Measurements from ENCODE around the gene PDE7B. TPM values are rescaled to one million over a fixed set of nuclear protein-coding genes. Genes with fewer than 3 reads are reported as not detected.

The PDE7B gene
- total and polyA plus RNA-seq, 2 donors (not counting 1 experiment from before 2014, with no cell fraction given), result 2.6 to 7.5 TPM

- no peak overlapping the region for H3K4me3 Mint-ChIP-seq
- DNase-seq (no peak), ATAC-seq (ENCODE audit: low read depth) (no peak)
- CTCF ChIA-PET, result no interaction called here
- no peak overlapping the region for H3K27ac ChIP-seq (ENCODE audit: low read length in 2 of 2)
- no peaks in the 10 kb centered on the region for H3K27me3 Mint-ChIP-seq
- H3K9me3 ChIP-seq (ENCODE audit: control extremely low read depth in 1 of 3, control insufficient read depth in 2 of 3, insufficient read depth in 1 of 3, low read length in 2 of 3), result peaks cover 0 to 9% (median 4%) of the 10 kb centered on the region in 3 donors
- no peaks in the 10 kb centered on the region for H3K36me3 ChIP-seq (replicated peaks in 1 of 2; ENCODE audit: control extremely low read depth in 1 of 2, control insufficient read depth in 1 of 2, extremely low read depth in 1 of 2, insufficient read depth in 2 of 2, low read length in 1 of 2)
- no peak overlapping the region for H3K4me3 ChIP-seq (ENCODE audit: control extremely low read depth in 1 of 5, extremely low read depth in 1 of 5, insufficient read depth in 1 of 5, low read depth in 2 of 5, low read length in 4 of 5)
- POLR2A ChIA-PET, result no interaction called here
- H3K27ac Mint-ChIP-seq, result no peak overlapping the region
- no peak overlapping the region for H2AFZ ChIP-seq (ENCODE audit: insufficient read depth, low read depth, low read length, poor library complexity, severe bottlenecking)
- peaks cover 6% of the 10 kb centered on the region for H3K9me3 Mint-ChIP-seq (ENCODE audit: insufficient read depth)
- H3K9ac ChIP-seq (ENCODE audit: low read length), result no peak overlapping the region
- no CpG with 5 or more reads among the region's 2 CpGs for WGBS (ENCODE audit: insufficient coverage)
- H3K79me2 ChIP-seq (ENCODE audit: control insufficient read depth, insufficient read depth, low read length), result no peaks in the 10 kb centered on the region
- H3K4me2 ChIP-seq (replicated peaks; ENCODE audit: low read depth, low read length, poor library complexity, severe bottlenecking), result no peak overlapping the region
- no peaks in the 10 kb centered on the region for H3K27me3 ChIP-seq (replicated peaks in 1 of 4; ENCODE audit: control extremely low read depth in 1 of 4, control insufficient read depth in 3 of 4, insufficient read depth in 4 of 4, low read length in 3 of 4)
- H4K20me1 ChIP-seq (ENCODE audit: control insufficient read depth, insufficient read depth, low read length, poor library complexity, severe bottlenecking), result no peaks in the 10 kb centered on the region
- no peaks in the 10 kb centered on the region for H3K4me1 ChIP-seq (ENCODE audit: control insufficient read depth in 2 of 2, insufficient read depth in 2 of 2, low read length in 2 of 2)
- TF ChIP-seq CTCF (IDR thresholded peaks at IDR 0.05) (no peak), EZH2 (IDR thresholded peaks at IDR 0.05; ENCODE audit: borderline replicate concordance, insufficient read depth, low read depth, low read length, poor library complexity, severe bottlenecking) (no peak)
- peaks cover 6% of the 10 kb centered on the region for H3K4me1 Mint-ChIP-seq
- intact Hi-C loops (cut with micrococcal nuclease), result no loop called here
These were observed 145.2 kb downstream of the PDE7B start for GRCh38 chr6:135996668-135997067.

DNA sequence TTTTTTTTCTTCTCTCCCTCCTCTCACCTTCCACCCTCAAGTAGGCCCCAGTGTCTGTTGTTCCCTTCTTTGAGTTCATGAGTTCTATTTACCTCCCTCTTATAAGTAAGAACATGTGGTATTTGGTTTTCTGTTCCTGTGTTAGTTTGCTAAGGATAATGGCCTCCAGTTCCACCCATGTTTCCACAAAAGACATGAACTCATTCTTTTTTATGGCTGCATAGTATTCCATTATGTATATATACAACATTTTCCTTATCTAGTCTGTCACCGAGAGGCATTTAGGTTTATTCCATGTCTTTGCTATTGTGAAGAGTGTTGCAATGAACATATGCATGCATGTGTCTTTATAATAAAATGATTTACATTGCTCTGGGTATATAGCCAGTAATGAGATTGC is 147.9 kb downstream of the PDE7B start:
- H3K4me2 ChIP-seq (replicated peaks; ENCODE audit: low read depth, low read length, poor library complexity, severe bottlenecking), result no peak overlapping the region
- Mint-ChIP-seq H3K4me1 (no peaks in the 10 kb centered on the region), H3K4me3 (no peak overlapping the region), H3K27me3 (no peaks in the 10 kb centered on the region), H3K27ac (no peak overlapping the region), H3K9me3 (ENCODE audit: insufficient read depth) (peaks cover 6% of the 10 kb centered on the region)
- no peak overlapping the region for H3K4me3 ChIP-seq (ENCODE audit: control extremely low read depth in 1 of 5, extremely low read depth in 1 of 5, insufficient read depth in 1 of 5, low read depth in 2 of 5, low read length in 4 of 5)
- no CpG with 5 or more reads among the region's 1 CpG for WGBS (ENCODE audit: insufficient coverage)
- H3K36me3 ChIP-seq (replicated peaks in 1 of 2; ENCODE audit: control extremely low read depth in 1 of 2, control insufficient read depth in 1 of 2, extremely low read depth in 1 of 2, insufficient read depth in 2 of 2, low read length in 1 of 2), result no peaks in the 10 kb centered on the region
- TF ChIP-seq EZH2 (IDR thresholded peaks at IDR 0.05; ENCODE audit: borderline replicate concordance, insufficient read depth, low read depth, low read length, poor library complexity, severe bottlenecking) (no peak), CTCF (IDR thresholded peaks at IDR 0.05) (no peak)
- no peaks in the 10 kb centered on the region for H3K4me1 ChIP-seq (ENCODE audit: control insufficient read depth in 2 of 2, insufficient read depth in 2 of 2, low read length in 2 of 2)
- intact Hi-C loops (cut with micrococcal nuclease), result no loop called here
- no peak overlapping the region for H3K27ac ChIP-seq (ENCODE audit: low read length in 2 of 2)
- H3K27me3 ChIP-seq (replicated peaks in 1 of 4; ENCODE audit: control extremely low read depth in 1 of 4, control insufficient read depth in 3 of 4, insufficient read depth in 4 of 4, low read length in 3 of 4), result no peaks in the 10 kb centered on the region
- CTCF ChIA-PET, result no interaction called here
- H3K9me3 ChIP-seq (ENCODE audit: control extremely low read depth in 1 of 3, control insufficient read depth in 2 of 3, insufficient read depth in 1 of 3, low read length in 2 of 3), result peaks cover 0 to 9% (median 4%) of the 10 kb centered on the region in 3 donors
- ATAC-seq (ENCODE audit: low read depth) (no peak), DNase-seq (no peak)
- no peak overlapping the region for H2AFZ ChIP-seq (ENCODE audit: insufficient read depth, low read depth, low read length, poor library complexity, severe bottlenecking)
- H4K20me1 ChIP-seq (ENCODE audit: control insufficient read depth, insufficient read depth, low read length, poor library complexity, severe bottlenecking), result no peaks in the 10 kb centered on the region
- no peak overlapping the region for H3K9ac ChIP-seq (ENCODE audit: low read length)
- H3K79me2 ChIP-seq (ENCODE audit: control insufficient read depth, insufficient read depth, low read length), result no peaks in the 10 kb centered on the region
- POLR2A ChIA-PET, result no interaction called here
